Measurements from ENCODE around the gene SELENOI.

GRCh38 chr2:26300234-26300925 is 45.6 kb upstream of the SELENOI start:
- TF ChIP-seq CEBPB (IDR thresholded peaks at IDR 0.05; ENCODE audit: low read depth) = no peak
- no peak for TF ChIP-seq JUND (IDR thresholded peaks at IDR 0.05)
- TF ChIP-seq POLR2A (IDR thresholded peaks at IDR 0.05; ENCODE audit: borderline replicate concordance, extremely low read depth, insufficient read depth, insufficient read length) = no peak
- TF ChIP-seq, protein P1, sequence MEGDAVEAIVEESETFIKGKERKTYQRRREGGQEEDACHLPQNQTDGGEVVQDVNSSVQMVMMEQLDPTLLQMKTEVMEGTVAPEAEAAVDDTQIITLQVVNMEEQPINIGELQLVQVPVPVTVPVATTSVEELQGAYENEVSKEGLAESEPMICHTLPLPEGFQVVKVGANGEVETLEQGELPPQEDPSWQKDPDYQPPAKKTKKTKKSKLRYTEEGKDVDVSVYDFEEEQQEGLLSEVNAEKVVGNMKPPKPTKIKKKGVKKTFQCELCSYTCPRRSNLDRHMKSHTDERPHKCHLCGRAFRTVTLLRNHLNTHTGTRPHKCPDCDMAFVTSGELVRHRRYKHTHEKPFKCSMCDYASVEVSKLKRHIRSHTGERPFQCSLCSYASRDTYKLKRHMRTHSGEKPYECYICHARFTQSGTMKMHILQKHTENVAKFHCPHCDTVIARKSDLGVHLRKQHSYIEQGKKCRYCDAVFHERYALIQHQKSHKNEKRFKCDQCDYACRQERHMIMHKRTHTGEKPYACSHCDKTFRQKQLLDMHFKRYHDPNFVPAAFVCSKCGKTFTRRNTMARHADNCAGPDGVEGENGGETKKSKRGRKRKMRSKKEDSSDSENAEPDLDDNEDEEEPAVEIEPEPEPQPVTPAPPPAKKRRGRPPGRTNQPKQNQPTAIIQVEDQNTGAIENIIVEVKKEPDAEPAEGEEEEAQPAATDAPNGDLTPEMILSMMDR (IDR thresholded peaks at IDR 0.05 in 2 of 3, conservative IDR thresholded peaks at IDR 0.05 in 1 of 3; ENCODE audit: borderline replicate concordance in 1 of 3, insufficient read depth in 1 of 3, low read depth in 2 of 3, low read length in 2 of 3) = no peak
- TF ChIP-seq ZFX (IDR thresholded peaks at IDR 0.05) = no peak
- no peak for TF ChIP-seq POLR2AphosphoS5 (IDR thresholded peaks at IDR 0.05; ENCODE audit: low read depth, low read length)
- TF ChIP-seq REST (IDR thresholded peaks at IDR 0.05; ENCODE audit: low read depth) = no peak
- no peak for TF ChIP-seq EGR1 (IDR thresholded peaks at IDR 0.05; ENCODE audit: low read depth)

Measured in HCT116 (cell line).